Measurements from ENCODE around the gene NDST4. TPM values are rescaled to one million over a fixed set of nuclear protein-coding genes. Genes with fewer than 3 reads are reported as not detected.

The NDST4 gene
- total and polyA plus RNA-seq, 4 donors: 2.8 to 23.1 (median 9.9) TPM

DNA sequence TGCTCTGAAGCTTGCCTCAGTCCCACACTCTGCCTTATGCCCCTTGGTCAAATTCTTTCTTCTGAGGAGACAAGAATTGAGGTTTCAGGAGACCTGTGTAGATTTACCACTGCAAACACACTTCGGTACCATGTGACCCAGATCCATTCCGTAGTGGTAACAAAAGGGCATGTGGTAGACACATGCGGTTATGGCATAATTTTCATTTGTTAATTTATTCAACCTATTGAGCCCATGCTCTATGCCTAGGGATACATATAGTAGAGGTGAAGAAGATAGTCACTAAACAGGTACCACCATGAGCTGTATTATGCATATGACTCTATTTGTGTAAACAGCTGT lies 190.9 kb downstream of the NDST4 start:
- Histone ChIP-seq H3K9me3 (ENCODE audit: control insufficient read depth, insufficient read depth, low read length) (no peaks in the 10 kb centered on the region), H3K27ac (ENCODE audit: low read depth, low read length) (no peak overlapping the region), H3K36me3 (ENCODE audit: control insufficient read depth, insufficient read depth, low read length) (no peaks in the 10 kb centered on the region), H3K4me1 (ENCODE audit: control insufficient read depth, insufficient read depth, low read length) (no peaks in the 10 kb centered on the region), H3K27me3 (ENCODE audit: control insufficient read depth, insufficient read depth, low read length) (no peaks in the 10 kb centered on the region), H3K4me3 (ENCODE audit: low read depth, low read length) (no peak overlapping the region)
- no CpG with 5 or more reads among the region's 3 CpGs for WGBS (ENCODE audit: insufficient coverage)
- no peak for DNase-seq (ENCODE audit: low read depth in 4 of 6, low spot score in 6 of 6)

DNA sequence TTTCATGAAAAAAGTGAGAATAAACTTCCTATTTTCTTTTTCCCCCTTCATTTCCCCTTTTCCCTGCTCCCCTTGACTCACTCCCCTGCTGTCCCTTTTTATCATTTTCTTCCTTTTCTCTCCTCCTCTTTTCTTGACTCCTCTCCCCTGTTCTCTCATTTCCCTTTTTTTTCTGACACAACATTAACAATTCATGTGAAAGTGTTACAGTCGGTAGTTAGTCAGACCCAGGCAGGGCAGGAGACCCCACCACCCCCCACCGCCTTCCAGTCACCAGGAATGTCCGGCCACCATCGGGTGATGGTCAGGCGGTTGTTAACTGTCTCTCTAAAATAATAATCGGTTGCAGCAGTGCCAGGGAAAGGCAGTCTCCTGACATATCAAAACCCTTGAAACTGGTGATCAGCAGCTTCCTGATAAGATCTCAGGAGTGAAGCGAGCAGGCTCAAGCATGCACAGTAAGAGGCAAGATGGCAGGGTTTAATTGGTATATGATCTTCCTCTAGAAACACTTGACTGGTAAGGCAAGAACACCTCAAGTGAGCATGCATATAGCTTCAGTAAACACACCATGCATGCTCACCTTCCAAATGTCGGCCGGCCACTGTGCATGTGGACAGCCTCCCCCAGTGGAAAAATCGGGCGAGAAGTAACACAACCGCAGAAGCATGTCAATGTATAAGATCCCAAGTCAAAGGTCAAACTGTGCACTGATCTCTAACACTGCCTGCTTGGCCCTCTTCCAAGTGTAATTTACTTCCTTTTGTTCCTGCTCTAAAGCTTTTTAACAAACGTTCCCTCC lies 191.4 kb downstream of the NDST4 start:
- no peaks in the 10 kb centered on the region for H3K27me3 ChIP-seq (ENCODE audit: control insufficient read depth, insufficient read depth, low read length)
- H3K4me3 ChIP-seq (ENCODE audit: low read depth, low read length): no peak overlapping the region
- H3K36me3 ChIP-seq (ENCODE audit: control insufficient read depth, insufficient read depth, low read length): no peaks in the 10 kb centered on the region
- H3K9me3 ChIP-seq (ENCODE audit: control insufficient read depth, insufficient read depth, low read length): no peaks in the 10 kb centered on the region
- 61% methylated on average over 6 of the region's 13 CpGs for WGBS (ENCODE audit: insufficient coverage)
- H3K4me1 ChIP-seq (ENCODE audit: control insufficient read depth, insufficient read depth, low read length): no peaks in the 10 kb centered on the region
- no peak overlapping the region for H3K27ac ChIP-seq (ENCODE audit: low read depth, low read length)
- no peak for DNase-seq (ENCODE audit: low read depth in 4 of 6, low spot score in 6 of 6)

DNA sequence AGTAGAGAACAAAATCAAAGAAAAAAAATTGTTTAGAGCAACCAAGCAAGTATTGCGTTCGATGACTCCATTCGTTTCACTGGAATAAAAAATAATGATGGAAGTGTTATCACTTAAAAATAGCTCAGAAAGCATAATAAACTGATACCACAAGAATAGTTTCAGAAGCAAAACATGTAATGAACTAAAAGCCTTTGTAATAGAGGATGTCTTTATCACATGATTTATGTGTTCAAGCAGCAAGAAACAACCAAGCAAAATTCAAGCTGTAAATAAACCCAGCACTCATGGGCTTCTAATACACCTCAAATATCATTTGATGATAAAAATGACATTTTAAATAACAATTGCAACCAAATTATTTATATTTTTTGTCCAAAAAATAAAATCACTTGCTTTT lies 192.2 kb downstream of the NDST4 start:
- no peaks in the 10 kb centered on the region for H3K27me3 ChIP-seq (ENCODE audit: control insufficient read depth, insufficient read depth, low read length)
- no peak overlapping the region for H3K4me3 ChIP-seq (ENCODE audit: low read depth, low read length)
- no CpG with 5 or more reads among the region's 3 CpGs for WGBS (ENCODE audit: insufficient coverage)
- no peaks in the 10 kb centered on the region for H3K9me3 ChIP-seq (ENCODE audit: control insufficient read depth, insufficient read depth, low read length)
- H3K4me1 ChIP-seq (ENCODE audit: control insufficient read depth, insufficient read depth, low read length): no peaks in the 10 kb centered on the region
- no peaks in the 10 kb centered on the region for H3K36me3 ChIP-seq (ENCODE audit: control insufficient read depth, insufficient read depth, low read length)
- H3K27ac ChIP-seq (ENCODE audit: low read depth, low read length): no peak overlapping the region
- no peak for DNase-seq (ENCODE audit: low read depth in 4 of 6, low spot score in 6 of 6)

DNA sequence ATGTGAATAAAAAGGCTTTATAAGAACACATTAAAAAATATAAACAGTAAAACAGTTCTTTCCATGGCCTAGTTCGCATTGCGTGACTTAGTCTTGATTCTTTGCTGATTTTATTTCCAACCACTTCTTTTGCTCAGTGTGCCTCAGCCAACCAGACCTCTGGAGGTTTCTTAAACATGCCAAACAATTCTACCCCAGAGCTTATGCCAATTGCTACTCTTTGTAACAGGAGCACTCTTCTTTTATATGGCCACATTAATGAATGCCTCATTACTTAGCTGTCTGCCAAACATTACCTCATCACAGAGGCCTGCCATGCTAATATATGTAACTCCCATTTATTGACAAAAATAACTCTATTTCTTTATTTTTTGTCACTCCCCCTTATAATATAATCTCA lies 202.3 kb downstream of the NDST4 start:
- H3K9me3 ChIP-seq (ENCODE audit: control insufficient read depth, insufficient read depth, low read length): no peaks in the 10 kb centered on the region
- no peaks in the 10 kb centered on the region for H3K4me1 ChIP-seq (ENCODE audit: control insufficient read depth, insufficient read depth, low read length)
- peak in 5 of 6 donors; percentile 10 to 65 (median 20) for DNase-seq (ENCODE audit: low read depth in 4 of 6, low spot score in 6 of 6)
- WGBS (ENCODE audit: insufficient coverage): 52% methylated on average over 2 of the region's 2 CpGs
- H3K27ac ChIP-seq (ENCODE audit: low read depth, low read length): no peak overlapping the region
- no peaks in the 10 kb centered on the region for H3K36me3 ChIP-seq (ENCODE audit: control insufficient read depth, insufficient read depth, low read length)
- no peak overlapping the region for H3K4me3 ChIP-seq (ENCODE audit: low read depth, low read length)
- no peaks in the 10 kb centered on the region for H3K27me3 ChIP-seq (ENCODE audit: control insufficient read depth, insufficient read depth, low read length)

DNA sequence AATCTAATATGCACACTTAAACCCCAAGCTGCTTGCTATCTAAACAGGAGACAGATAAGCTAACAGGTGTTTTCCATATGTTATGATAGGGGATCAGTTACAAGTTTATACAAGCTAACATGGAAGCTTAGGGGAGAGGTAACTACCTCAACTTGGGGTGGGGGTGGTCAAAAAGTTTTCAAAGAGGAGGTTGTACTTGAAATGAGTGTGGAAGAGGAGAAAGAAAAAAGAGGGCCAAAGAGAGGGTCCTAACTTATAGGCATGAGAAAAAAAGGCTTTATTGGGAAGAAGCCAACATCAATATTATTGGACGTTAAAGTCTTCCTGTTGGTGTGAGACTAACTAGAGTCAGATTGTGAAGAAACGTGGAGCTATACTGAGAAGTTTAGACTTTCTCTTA lies 205.9 kb downstream of the NDST4 start:
- Histone ChIP-seq H3K4me1 (ENCODE audit: control insufficient read depth, insufficient read depth, low read length) (no peaks in the 10 kb centered on the region), H3K27me3 (ENCODE audit: control insufficient read depth, insufficient read depth, low read length) (no peaks in the 10 kb centered on the region), H3K4me3 (ENCODE audit: low read depth, low read length) (no peak overlapping the region), H3K27ac (ENCODE audit: low read depth, low read length) (no peak overlapping the region), H3K36me3 (ENCODE audit: control insufficient read depth, insufficient read depth, low read length) (no peaks in the 10 kb centered on the region), H3K9me3 (ENCODE audit: control insufficient read depth, insufficient read depth, low read length) (no peaks in the 10 kb centered on the region)
- DNase-seq (ENCODE audit: low read depth in 4 of 6, low spot score in 6 of 6): no peak
- WGBS (ENCODE audit: insufficient coverage): 60% methylated on average over 1 of the region's 2 CpGs

DNA sequence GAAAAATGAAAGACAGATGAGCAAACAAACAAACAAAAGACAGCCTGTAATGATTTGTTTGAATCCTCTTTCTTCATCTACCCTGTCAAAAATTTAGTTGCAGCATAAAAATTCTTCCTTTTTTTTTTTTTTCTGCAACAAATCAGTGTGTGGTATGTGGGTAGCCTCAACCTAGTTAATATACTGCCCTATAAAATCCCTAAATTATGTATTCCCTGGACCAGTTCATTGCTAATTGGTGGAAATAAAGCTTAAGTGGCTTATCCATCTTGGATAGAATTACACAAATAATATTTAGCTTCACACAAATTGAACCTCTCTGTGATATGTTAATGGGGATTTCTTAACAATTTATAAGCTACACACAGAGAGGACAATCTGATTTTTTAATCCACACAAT lies 208.4 kb downstream of the NDST4 start:
- H3K4me1 ChIP-seq (ENCODE audit: control insufficient read depth, insufficient read depth, low read length): no peaks in the 10 kb centered on the region
- H3K9me3 ChIP-seq (ENCODE audit: control insufficient read depth, insufficient read depth, low read length): no peaks in the 10 kb centered on the region
- H3K27me3 ChIP-seq (ENCODE audit: control insufficient read depth, insufficient read depth, low read length): no peaks in the 10 kb centered on the region
- peak in 1 of 6 donors; percentile 20 for DNase-seq (ENCODE audit: low read depth in 4 of 6, low spot score in 6 of 6)
- no peak overlapping the region for H3K4me3 ChIP-seq (ENCODE audit: low read depth, low read length)
- H3K36me3 ChIP-seq (ENCODE audit: control insufficient read depth, insufficient read depth, low read length): no peaks in the 10 kb centered on the region
- H3K27ac ChIP-seq (ENCODE audit: low read depth, low read length): no peak overlapping the region

DNA sequence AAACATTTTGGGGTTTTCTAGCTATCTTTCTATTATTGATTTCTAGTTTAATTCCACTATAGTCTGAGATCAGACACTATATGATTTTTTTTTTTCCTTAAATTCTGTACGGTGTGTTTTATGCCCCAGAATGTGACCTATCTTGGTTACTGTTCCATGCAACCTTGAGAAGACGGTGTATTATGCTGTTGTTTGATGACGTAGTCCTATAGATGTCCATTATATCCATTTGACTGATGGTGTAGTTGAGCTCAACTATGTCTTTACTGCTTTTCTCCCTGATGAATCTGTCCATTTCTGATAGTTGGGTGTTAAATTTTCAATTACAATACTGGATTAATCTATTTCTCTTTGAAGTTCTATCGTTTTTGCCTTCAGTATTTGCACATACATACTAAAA lies 212.5 kb downstream of the NDST4 start:
- no peaks in the 10 kb centered on the region for H3K4me1 ChIP-seq (ENCODE audit: control insufficient read depth, insufficient read depth, low read length)
- WGBS (ENCODE audit: insufficient coverage): no CpG with 5 or more reads among the region's 4 CpGs
- no peaks in the 10 kb centered on the region for H3K27me3 ChIP-seq (ENCODE audit: control insufficient read depth, insufficient read depth, low read length)
- no peak overlapping the region for H3K4me3 ChIP-seq (ENCODE audit: low read depth, low read length)
- DNase-seq (ENCODE audit: low read depth in 4 of 6, low spot score in 6 of 6): no peak
- no peaks in the 10 kb centered on the region for H3K9me3 ChIP-seq (ENCODE audit: control insufficient read depth, insufficient read depth, low read length)
- no peaks in the 10 kb centered on the region for H3K36me3 ChIP-seq (ENCODE audit: control insufficient read depth, insufficient read depth, low read length)
- H3K27ac ChIP-seq (ENCODE audit: low read depth, low read length): no peak overlapping the region

DNA sequence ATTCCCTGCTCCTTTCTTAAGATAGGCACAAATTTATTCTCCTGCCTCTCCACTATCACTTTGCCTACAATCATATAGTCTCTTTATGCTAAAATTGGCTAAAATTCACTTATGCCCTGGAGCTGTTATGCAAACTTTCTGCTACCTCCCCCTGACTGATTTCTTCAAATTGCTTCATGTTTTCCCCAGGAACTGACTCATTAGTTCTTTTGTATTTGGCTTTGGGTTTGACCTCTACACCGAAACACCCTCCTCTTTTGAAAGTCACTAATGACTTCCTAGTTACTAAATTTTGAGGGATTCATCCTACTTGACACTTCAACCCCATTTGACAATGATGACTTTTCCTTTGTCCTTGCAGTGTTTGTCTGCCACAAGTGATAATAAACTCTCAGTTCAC lies 222.6 kb downstream of the NDST4 start:
- no peaks in the 10 kb centered on the region for H3K9me3 ChIP-seq (ENCODE audit: control insufficient read depth, insufficient read depth, low read length)
- no peak overlapping the region for H3K27ac ChIP-seq (ENCODE audit: low read depth, low read length)
- WGBS (ENCODE audit: insufficient coverage): 60% methylated on average over 1 of the region's 1 CpG
- H3K27me3 ChIP-seq (ENCODE audit: control insufficient read depth, insufficient read depth, low read length): no peaks in the 10 kb centered on the region
- no peaks in the 10 kb centered on the region for H3K36me3 ChIP-seq (ENCODE audit: control insufficient read depth, insufficient read depth, low read length)
- H3K4me3 ChIP-seq (ENCODE audit: low read depth, low read length): no peak overlapping the region
- no peak for DNase-seq (ENCODE audit: low read depth in 4 of 6, low spot score in 6 of 6)
- H3K4me1 ChIP-seq (ENCODE audit: control insufficient read depth, insufficient read depth, low read length): no peaks in the 10 kb centered on the region

DNA sequence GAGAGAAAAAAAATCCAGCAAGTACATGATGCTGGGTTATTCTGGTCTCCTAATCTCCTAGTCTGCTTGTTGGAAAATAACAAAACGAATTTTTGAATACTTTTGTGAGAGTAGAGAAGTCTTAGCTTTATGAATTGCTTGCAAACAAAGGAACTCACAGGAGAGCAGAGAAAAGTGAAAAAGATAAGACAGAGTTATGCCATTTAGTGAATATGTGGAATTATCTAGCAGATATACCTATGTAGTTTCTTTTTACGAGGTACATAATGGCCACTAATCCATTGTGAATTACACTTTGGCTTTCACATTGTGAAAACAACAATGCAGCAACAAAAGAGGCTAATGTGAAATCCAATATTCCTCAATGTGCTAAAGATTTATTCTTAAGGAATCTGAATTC lies 226.7 kb downstream of the NDST4 start:
- Histone ChIP-seq H3K4me3 (ENCODE audit: low read depth, low read length) (no peak overlapping the region), H3K27ac (ENCODE audit: low read depth, low read length) (no peak overlapping the region), H3K36me3 (ENCODE audit: control insufficient read depth, insufficient read depth, low read length) (no peaks in the 10 kb centered on the region), H3K9me3 (ENCODE audit: control insufficient read depth, insufficient read depth, low read length) (no peaks in the 10 kb centered on the region), H3K27me3 (ENCODE audit: control insufficient read depth, insufficient read depth, low read length) (no peaks in the 10 kb centered on the region), H3K4me1 (ENCODE audit: control insufficient read depth, insufficient read depth, low read length) (no peaks in the 10 kb centered on the region)
- WGBS (ENCODE audit: insufficient coverage): 100% methylated on average over 1 of the region's 2 CpGs
- no peak for DNase-seq (ENCODE audit: low read depth in 4 of 6, low spot score in 6 of 6)

DNA sequence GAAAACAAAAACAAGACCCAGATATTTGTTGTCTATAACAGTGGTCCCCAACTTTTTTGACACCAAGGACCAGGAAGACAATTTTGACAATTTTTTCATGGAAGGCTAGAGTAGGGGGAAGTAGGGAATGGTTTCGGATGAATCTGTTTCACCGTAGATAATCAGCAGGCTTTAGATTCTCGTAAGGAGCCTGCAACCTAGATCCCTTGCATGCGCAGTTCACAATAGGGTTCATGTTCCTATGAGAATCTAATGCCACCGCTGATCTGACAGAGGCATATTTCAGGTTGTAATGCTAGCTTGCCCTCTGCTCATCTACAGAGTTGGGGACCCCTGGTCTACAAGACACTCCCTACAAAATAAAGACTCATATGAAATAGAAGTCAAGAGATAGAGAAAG lies 229.8 kb downstream of the NDST4 start:
- Histone ChIP-seq H3K27ac (ENCODE audit: low read depth, low read length) (no peak overlapping the region), H3K36me3 (ENCODE audit: control insufficient read depth, insufficient read depth, low read length) (no peaks in the 10 kb centered on the region), H3K27me3 (ENCODE audit: control insufficient read depth, insufficient read depth, low read length) (no peaks in the 10 kb centered on the region), H3K4me1 (ENCODE audit: control insufficient read depth, insufficient read depth, low read length) (no peaks in the 10 kb centered on the region), H3K9me3 (ENCODE audit: control insufficient read depth, insufficient read depth, low read length) (no peaks in the 10 kb centered on the region), H3K4me3 (ENCODE audit: low read depth, low read length) (no peak overlapping the region)
- WGBS (ENCODE audit: insufficient coverage): 93% methylated on average over 4 of the region's 5 CpGs
- no peak for DNase-seq (ENCODE audit: low read depth in 4 of 6, low spot score in 6 of 6)

Measured in spinal cord (tissue), 10 donors.